ENCODE results near the gene CLDND2. TPM values are rescaled to one million over a fixed set of nuclear protein-coding genes. Genes with fewer than 3 reads are reported as not detected.

CLDND2 gene
- total RNA-seq, 4 donors from 2014 or later: not detected

- TF ChIP-seq, protein P1, sequence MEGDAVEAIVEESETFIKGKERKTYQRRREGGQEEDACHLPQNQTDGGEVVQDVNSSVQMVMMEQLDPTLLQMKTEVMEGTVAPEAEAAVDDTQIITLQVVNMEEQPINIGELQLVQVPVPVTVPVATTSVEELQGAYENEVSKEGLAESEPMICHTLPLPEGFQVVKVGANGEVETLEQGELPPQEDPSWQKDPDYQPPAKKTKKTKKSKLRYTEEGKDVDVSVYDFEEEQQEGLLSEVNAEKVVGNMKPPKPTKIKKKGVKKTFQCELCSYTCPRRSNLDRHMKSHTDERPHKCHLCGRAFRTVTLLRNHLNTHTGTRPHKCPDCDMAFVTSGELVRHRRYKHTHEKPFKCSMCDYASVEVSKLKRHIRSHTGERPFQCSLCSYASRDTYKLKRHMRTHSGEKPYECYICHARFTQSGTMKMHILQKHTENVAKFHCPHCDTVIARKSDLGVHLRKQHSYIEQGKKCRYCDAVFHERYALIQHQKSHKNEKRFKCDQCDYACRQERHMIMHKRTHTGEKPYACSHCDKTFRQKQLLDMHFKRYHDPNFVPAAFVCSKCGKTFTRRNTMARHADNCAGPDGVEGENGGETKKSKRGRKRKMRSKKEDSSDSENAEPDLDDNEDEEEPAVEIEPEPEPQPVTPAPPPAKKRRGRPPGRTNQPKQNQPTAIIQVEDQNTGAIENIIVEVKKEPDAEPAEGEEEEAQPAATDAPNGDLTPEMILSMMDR (IDR thresholded peaks at IDR 0.05): no peak
- ATAC-seq (ENCODE audit: low FRiP score) (no peak), DNase-seq (ENCODE audit: low spot score) (no peak)
Measured at GRCh38 chr19:51392701-51393100, 23.9 kb upstream of the CLDND2 start.

GRCh38 chr19:51391073-51391611 is 22.3 kb upstream of the CLDND2 start:
- TF ChIP-seq, protein P1 (IDR thresholded peaks at IDR 0.05): no peak
- ATAC-seq (ENCODE audit: low FRiP score) (no peak), DNase-seq (ENCODE audit: low spot score) (no peak)

- TF ChIP-seq, protein P1 (IDR thresholded peaks at IDR 0.05): no peak
- DNase-seq (ENCODE audit: low spot score) (no peak), ATAC-seq (ENCODE audit: low FRiP score) (no peak)
Measured at GRCh38 chr19:51389143-51389542, 20.3 kb upstream of the CLDND2 start.

DNA sequence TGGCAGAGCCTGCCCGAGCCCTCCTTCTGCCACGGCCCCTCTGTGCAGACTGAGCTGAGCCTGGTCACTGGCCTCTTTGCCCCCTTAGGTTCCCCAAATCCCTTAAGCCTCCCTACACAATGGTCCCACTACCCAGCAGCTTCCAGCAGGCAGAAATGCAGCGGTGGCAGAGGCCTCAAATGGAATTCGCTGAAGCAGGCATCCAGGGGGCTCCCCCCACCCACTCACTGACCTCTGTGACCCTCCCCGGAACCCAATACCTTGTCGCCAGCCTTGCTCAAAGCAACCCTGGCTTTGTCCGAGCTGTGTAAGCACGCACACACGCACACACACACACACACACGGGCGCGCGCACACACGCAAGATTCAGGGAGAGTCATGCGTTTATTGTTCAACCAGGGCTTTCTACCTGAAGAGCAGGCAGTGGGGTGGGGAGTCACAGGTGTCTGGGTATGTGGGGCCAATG is 19.2 kb upstream of the CLDND2 start, which contains the start of gene LIM2:
LIM2 (minus strand) TSS at position 51 of the 466 bp plus-strand sequence. CDS start 531 bp downstream, outside the sequence.
- DNase-seq (ENCODE audit: low spot score) (no peak), ATAC-seq (ENCODE audit: low FRiP score) (peak; percentile 30)
- TF ChIP-seq, protein P1 (IDR thresholded peaks at IDR 0.05): no peak

DNA sequence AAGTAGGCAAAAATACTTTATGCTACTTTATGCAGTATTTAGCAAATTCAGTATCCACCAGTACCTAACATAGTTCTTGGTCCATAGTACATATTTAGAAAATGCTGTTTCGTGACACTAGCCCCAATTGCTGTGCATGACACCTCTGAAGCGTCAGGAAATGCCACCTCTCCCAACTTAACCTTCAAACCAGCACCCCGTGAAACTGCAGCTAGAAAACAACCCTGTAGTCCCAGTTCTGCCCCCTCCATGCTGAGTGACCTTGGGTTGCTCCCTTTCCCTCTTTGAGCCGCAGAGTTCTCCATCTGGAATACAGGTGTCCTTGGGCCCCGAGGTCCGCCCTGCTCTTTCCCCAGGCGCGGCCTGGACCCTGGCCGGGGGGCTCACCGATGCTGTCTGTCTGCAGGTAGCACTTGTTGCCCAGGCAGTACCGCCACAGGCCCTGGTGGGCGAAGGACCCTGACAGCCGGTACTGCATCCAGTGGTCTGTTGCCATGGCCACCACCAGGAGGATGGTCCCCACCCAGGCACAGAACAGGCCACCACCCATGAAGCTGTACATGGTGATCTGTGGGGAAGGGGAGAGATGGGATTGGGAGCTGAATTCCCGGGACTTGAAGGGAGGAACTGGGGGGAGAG is 18.2 kb upstream of the CLDND2 start:
- ATAC-seq (ENCODE audit: low FRiP score) (no peak), DNase-seq (ENCODE audit: low spot score) (no peak)
- TF ChIP-seq, protein P1 (IDR thresholded peaks at IDR 0.05): no peak

- TF ChIP-seq, protein P1 (IDR thresholded peaks at IDR 0.05): no peak
- DNase-seq (ENCODE audit: low spot score) (no peak), ATAC-seq (ENCODE audit: low FRiP score) (no peak)
Measured at GRCh38 chr19:51382004-51382403, 13.2 kb upstream of the CLDND2 start.

DNA sequence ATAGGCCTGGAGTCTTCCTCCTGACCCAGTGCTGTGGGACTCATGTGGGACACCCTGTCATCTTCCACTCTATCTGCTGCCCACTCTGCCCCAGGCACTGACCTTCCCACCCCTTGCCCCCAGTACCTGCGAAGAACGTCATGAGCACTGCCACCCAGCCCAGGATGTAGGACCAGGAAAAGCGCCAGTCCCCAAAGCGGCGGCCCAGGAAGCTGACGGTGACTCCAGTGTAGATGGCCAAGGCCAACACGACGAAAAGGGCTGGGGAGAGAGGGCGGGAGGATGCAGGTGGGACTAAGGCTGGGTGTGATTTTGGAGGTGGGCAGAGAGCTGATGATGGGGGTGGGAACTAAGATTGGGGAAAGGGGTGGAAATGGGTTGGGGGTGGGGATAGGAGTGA is 11.6 kb upstream of the CLDND2 start:
- TF ChIP-seq, protein P1 (IDR thresholded peaks at IDR 0.05): no peak
- ATAC-seq (ENCODE audit: low FRiP score) (no peak), DNase-seq (ENCODE audit: low spot score) (no peak)

Measured in omental fat pad (tissue), 4 donors.